Gastrocnemius medialis (tissue), 4 donors: ENCODE data around the gene MECR. TPM values are rescaled to one million over a fixed set of nuclear protein-coding genes. Genes with fewer than 3 reads are reported as not detected.

ENCODE experiments used
- ATAC-seq, 2 donors: fragments of 150-250 bp; one replicate each; pipeline ENCODE4 v1.9.1; 2016
- DNase-seq, 2 donors: peaks; one replicate each; pipeline ENCODE4 v3.0.0-alpha.2; 2019
- H3K27ac ChIP-seq, 4 donors: fragments of 200-600 bp; sonication (generic); 1 replicate in 1 of 4; 2 replicates in 3 of 4; pipeline ENCODE4 v1.5.1; 2016 to 2018; ENCODE audit warnings: mild to moderate bottlenecking in 2 of 4, moderate library complexity in 1 of 4
- H3K27me3 ChIP-seq, 3 donors: fragments of 200-600 bp; sonication (generic) in 2 of 3; 1 replicate in 1 of 3; 2 replicates in 2 of 3; pipeline versions ENCODE4 v1.5.1 to v1.6.0; 2016 to 2019; ENCODE audit warnings: mild to moderate bottlenecking in 1 of 3, moderate library complexity in 1 of 3
- H3K36me3 ChIP-seq, 2 donors: fragments of 200-600 bp; sonication (generic) in 1 of 2; one replicate each; pipeline ENCODE4 v1.5.1; 2017 to 2018
- H3K4me1 ChIP-seq, 2 donors: fragments of 200-600 bp; sonication (generic) in 1 of 2; one replicate each; pipeline ENCODE4 v1.5.1; 2016 to 2017; ENCODE audit warnings: mild to moderate bottlenecking in 2 of 2
- H3K4me3 ChIP-seq, 4 donors: fragments of 200-600 bp; sonication (generic) in 3 of 4; 1 replicate in 1 of 4; 2 replicates in 3 of 4; pipeline ENCODE4 v1.5.1; 2016 to 2019; ENCODE audit warnings: mild to moderate bottlenecking in 2 of 4
- H3K9me3 ChIP-seq, 3 donors: fragments of 200-600 bp; sonication (generic) in 2 of 3; 1 replicate in 1 of 3; 2 replicates in 2 of 3; pipeline ENCODE4 v1.5.1; 2016 to 2019
- POLR2A ChIP-seq, 2 donors: fragments of 450-650 bp; IDR thresholded peaks; one replicate each; pipeline ENCODE4 v1.6.1; 2017; ENCODE audit warnings: antibody characterized with exemption in 2 of 2, mild to moderate bottlenecking in 2 of 2, moderate library complexity in 2 of 2
- in situ Hi-C, 4 donors: fragments of 200-750 bp; cut with MboI; loops; one replicate each; pipeline versions ENCODE4 v1.15.0 to v1.8.0; 2017; ENCODE audit warnings: low sequenced_read_pairs in 4 of 4
- intact Hi-C: fragments of 100-400 bp; cut with DNase I; formaldehyde crosslinking; loops from one replicate; pipeline ENCODE4 v1.15.1; 2023; ENCODE audit warnings: low total_unique reads
- total RNA-seq, 4 donors: library from RNA; depleted of rRNA; stranded (reverse); fragments of >200 nt; gene quantifications; one replicate each; pipeline versions ENCODE4 v1.1.0 to v1.2.3, GENCODE V29; 2016
- TF ChIP-seq, protein P1 (sequence below), 5 experiments: fragments of 450-650 bp in 3 of 5; fragments of 200-600 bp in 2 of 5; sonication (generic) in 2 of 5; IDR thresholded peaks in 4 of 5; conservative IDR thresholded peaks in 1 of 5; 1 replicate in 4 of 5; 2 replicates in 1 of 5; pipeline ENCODE4 v1.5.1; 2016 to 2019; ENCODE audit warnings: antibody characterized with exemption in 5 of 5, mild to moderate bottlenecking in 3 of 5, moderate library complexity in 3 of 5

Gene MECR
- total RNA-seq, 4 donors from 2014 or later = 21.9 to 29.8 (median 26.6) TPM

DNA sequence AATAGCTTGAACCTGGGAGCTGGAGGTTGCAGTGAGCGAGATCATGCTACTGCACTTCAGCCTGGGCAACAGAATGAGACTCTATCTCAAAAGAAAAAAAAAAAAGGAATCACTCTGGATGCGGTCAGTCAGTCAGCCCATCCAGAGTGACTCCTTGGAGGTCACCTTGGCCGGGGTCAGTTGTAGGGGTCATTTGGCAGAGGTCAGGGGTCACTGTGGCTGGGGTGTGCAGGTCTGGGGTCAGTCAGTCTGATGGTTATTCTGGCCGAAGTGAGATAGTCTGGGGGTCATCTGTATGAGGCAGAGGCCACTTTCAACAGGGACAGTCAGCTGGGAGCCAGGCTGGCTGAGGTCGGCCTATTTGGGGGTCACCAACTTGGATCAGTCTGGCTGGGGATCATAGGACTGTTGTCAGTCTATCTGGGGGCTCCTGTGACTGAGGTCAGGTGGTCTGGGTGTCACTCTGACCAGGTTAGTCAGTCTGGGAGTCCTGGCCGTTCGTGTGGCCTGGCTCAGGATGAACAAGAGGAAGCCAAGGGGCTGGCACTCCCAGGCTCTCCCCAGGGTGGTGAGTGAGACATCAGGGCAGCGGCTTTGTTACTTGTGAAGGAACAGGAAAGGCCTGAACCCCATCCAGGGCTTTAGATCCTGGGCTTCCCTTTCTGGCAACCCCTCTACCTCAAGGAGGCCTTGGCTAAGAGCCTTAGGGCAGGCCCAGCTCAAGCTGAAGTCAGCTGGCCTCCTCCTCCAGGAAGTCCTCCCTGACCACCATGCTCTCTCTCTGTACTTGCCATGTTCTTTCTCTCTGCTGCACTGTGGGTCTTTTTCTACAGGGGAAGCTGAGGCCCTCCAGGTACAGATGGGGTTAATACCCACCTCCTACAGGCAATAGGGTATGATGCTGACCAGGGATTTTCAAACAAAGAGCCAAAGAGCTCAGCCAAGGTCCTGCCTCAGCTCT is 20.7 kb upstream of the MECR start:
- ATAC-seq = no peak
- Histone ChIP-seq H3K36me3 (no peaks in the 10 kb centered on the region), H3K27me3 (no peaks in the 10 kb centered on the region), H3K4me3 (no peak overlapping the region), H3K27ac (no peak overlapping the region), H3K4me1 (no peaks in the 10 kb centered on the region), H3K9me3 (no peaks in the 10 kb centered on the region)
- intact Hi-C loops (no loop called here), in situ Hi-C loops (loop anchor here in 2 of 4 donors (25.0 kb wide), 2 partner anchors 1111 to 1436 kb away; no protein-coding TSS in a partner anchor)
- DNase-seq = no peak
- TF ChIP-seq, protein P1, sequence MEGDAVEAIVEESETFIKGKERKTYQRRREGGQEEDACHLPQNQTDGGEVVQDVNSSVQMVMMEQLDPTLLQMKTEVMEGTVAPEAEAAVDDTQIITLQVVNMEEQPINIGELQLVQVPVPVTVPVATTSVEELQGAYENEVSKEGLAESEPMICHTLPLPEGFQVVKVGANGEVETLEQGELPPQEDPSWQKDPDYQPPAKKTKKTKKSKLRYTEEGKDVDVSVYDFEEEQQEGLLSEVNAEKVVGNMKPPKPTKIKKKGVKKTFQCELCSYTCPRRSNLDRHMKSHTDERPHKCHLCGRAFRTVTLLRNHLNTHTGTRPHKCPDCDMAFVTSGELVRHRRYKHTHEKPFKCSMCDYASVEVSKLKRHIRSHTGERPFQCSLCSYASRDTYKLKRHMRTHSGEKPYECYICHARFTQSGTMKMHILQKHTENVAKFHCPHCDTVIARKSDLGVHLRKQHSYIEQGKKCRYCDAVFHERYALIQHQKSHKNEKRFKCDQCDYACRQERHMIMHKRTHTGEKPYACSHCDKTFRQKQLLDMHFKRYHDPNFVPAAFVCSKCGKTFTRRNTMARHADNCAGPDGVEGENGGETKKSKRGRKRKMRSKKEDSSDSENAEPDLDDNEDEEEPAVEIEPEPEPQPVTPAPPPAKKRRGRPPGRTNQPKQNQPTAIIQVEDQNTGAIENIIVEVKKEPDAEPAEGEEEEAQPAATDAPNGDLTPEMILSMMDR (IDR thresholded peaks at IDR 0.05 in 4 of 5, conservative IDR thresholded peaks at IDR 0.05 in 1 of 5) = no peak
- no peak for TF ChIP-seq POLR2A (IDR thresholded peaks at IDR 0.05)

DNA sequence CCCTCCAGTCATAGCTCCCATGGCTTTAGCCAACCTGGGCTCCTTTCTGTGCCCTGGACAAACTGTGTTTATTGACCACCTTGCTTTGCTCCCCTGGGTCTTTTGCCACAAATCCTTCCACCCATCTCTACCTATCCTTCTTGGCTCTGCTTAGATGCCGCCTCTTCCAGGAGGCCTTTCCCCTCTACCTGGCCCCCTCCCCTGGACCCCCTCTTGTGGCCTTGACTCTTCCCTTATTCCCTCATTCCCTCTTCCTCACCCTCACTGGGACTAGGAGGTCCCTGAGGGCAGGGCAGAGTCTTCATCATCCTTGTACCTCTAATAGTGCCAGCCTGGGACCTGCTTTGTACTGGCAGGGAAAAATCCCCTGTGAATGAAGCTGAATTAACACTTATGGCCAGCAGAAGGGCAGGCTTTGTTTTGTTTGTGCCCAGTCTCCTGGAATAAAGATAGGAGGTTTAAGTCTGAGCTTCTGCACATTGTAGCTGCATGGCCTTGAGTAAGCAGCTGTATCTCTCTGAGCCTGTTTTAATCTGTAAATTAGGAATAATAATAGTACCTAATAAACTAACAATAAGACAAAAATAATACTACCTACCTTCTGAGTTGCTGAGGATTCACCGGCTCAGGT is 19.3 kb upstream of the MECR start:
- no peaks in the 10 kb centered on the region for H3K9me3 ChIP-seq
- no peak overlapping the region for H3K4me3 ChIP-seq
- H3K27me3 ChIP-seq = no peaks in the 10 kb centered on the region
- DNase-seq (no peak), ATAC-seq (no peak)
- TF ChIP-seq, protein P1 (IDR thresholded peaks at IDR 0.05 in 4 of 5, conservative IDR thresholded peaks at IDR 0.05 in 1 of 5) = no peak
- TF ChIP-seq POLR2A (IDR thresholded peaks at IDR 0.05) = no peak
- intact Hi-C loops (no loop called here), in situ Hi-C loops (loop anchor here (25.0 kb wide), 4 partner anchors 837 to 1437 kb away; no protein-coding TSS in a partner anchor)
- no peaks in the 10 kb centered on the region for H3K36me3 ChIP-seq
- H3K27ac ChIP-seq = no peak overlapping the region
- H3K4me1 ChIP-seq = no peaks in the 10 kb centered on the region

DNA sequence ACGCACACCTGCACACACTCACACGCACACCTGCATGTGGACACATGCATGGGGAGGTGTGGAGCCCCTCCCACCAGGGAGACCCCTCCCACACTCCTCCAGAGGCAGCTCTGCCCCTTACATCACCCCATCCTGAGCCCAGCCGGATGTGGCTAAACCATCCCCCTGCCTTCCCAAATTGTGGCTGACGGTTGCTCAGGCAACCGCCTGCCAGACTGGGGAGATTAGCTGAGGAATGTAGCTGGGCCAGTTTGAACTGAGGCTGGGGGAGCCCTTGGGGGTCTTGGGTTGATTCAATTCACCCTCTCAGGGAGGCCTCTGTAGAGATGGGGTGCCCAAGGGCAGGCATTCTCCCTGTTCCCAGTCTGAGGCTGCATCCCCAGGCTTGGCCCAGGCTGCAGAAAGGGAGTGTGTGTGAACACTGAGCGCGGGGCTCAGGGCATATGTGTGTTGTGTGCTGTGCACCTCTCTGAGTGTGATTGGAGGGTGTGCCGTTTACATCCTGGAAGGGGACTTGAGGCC is 18.5 kb upstream of the MECR start:
- Histone ChIP-seq H3K4me3 (no peak overlapping the region), H3K27me3 (no peaks in the 10 kb centered on the region), H3K36me3 (no peaks in the 10 kb centered on the region), H3K27ac (no peak overlapping the region), H3K9me3 (no peaks in the 10 kb centered on the region), H3K4me1 (no peaks in the 10 kb centered on the region)
- intact Hi-C loops (no loop called here), in situ Hi-C loops (loop anchor here (25.0 kb wide), 4 partner anchors 838 to 1438 kb away; no protein-coding TSS in a partner anchor)
- ATAC-seq (no peak), DNase-seq (no peak)
- no peak for TF ChIP-seq POLR2A (IDR thresholded peaks at IDR 0.05)
- TF ChIP-seq, protein P1 (IDR thresholded peaks at IDR 0.05 in 4 of 5, conservative IDR thresholded peaks at IDR 0.05 in 1 of 5) = no peak

DNA sequence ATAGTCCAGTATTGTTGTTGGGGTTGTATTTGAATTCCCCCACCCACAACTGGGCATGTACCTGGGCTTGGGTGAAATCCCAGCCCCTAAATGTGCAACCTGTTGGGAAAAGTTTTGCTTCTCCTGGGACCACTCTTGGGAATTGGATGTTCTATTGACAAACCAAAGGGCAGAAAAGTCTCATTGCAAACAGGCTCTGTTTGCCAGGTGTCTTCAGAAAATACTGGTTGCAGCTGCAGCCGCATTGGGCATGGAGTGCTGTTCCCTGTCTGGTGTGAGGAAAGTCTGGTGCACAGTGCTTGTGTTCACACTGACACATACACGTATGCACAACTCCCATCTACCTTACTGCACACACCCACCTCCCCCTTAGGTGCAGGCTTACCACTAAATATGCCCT is 17.7 kb upstream of the MECR start:
- TF ChIP-seq, protein P1 (IDR thresholded peaks at IDR 0.05 in 4 of 5, conservative IDR thresholded peaks at IDR 0.05 in 1 of 5) = no peak
- H3K9me3 ChIP-seq = no peaks in the 10 kb centered on the region
- H3K36me3 ChIP-seq = no peaks in the 10 kb centered on the region
- H3K4me3 ChIP-seq = no peak overlapping the region
- in situ Hi-C loops = loop anchor here (25.0 kb wide), 4 partner anchors 839 to 1439 kb away; no protein-coding TSS in a partner anchor
- ATAC-seq = no peak
- H3K27ac ChIP-seq = no peak overlapping the region
- H3K27me3 ChIP-seq = no peaks in the 10 kb centered on the region
- no peak for DNase-seq
- no peaks in the 10 kb centered on the region for H3K4me1 ChIP-seq
- intact Hi-C loops = no loop called here
